H4 (cell line): Measurements from ENCODE around the gene CDC45. TPM values are rescaled to one million over a fixed set of nuclear protein-coding genes. Genes with fewer than 3 reads are reported as not detected.

Experiments used
- DNase-seq: peaks from one replicate; pipeline ENCODE4 v3.0.0-alpha.2; 2015; ENCODE audit warnings: low spot score
- total RNA-seq: library from RNA; depleted of rRNA; stranded (reverse); fragments of >200 nt; shearing (Covaris generic); gene quantifications from 2 replicates; pipeline ENCODE4 v1.2.3, GENCODE V29; 2014

Gene CDC45
- total RNA-seq, 1 experiment from 2014 or later, result 49.1 TPM

DNA sequence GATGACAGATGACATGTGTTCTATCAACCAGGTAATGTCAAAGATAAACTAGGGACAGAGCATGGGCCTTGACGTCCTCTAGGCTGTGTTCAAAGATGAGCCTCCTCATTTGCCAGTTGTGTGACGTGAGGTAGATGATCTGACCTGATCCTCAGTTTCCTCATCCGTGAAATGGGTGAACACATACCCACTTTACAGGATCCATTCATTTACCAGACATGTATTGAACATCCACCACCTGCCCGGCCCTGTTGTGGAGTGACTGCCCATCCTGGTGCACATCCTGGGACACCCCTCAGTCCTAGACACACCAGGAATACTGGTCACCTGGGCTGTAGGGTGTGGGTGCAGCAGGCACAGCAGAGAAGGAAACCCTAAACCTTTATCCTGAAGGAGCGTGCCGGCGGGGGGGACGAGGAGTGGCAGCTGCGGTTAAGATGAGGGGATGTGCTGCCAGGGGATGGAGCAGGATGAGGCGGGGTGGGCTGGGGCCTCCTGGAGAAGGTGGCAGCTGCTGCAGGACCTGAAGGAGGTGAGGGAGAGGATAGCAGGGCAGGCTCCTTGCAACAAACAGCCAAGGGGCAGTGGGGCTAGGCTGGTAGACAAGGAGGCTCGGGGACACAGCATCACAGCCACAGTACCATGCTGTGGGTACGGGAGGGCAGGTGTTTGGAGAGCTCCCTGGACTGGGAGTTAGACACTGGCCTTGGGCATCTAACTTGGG is 36.1 kb downstream of the CDC45 start:
- DNase-seq, result no peak

GRCh38 chr22:19516378-19517170 is 36.9 kb downstream of the CDC45 start:
- no peak for DNase-seq

DNA sequence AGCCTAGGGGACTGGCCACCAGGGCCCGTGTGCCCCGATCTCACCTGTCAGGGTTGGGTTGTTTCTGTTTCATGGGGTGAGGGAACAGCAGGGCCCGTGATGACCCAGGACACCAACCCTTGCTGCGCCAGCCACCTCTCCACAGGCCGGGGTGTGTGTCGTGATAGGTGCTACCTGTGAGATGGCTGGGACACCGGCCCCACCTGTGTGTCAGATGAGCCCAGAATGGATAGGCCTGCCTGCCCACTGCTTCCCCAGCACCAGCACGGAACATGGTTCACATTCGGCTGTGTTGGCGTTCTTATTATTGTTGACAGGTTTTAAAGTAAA is 37.4 kb downstream of the CDC45 start:
- no peak for DNase-seq

GRCh38 chr22:19517919-19518611 is 38.3 kb downstream of the CDC45 start:
- DNase-seq, result no peak

DNA sequence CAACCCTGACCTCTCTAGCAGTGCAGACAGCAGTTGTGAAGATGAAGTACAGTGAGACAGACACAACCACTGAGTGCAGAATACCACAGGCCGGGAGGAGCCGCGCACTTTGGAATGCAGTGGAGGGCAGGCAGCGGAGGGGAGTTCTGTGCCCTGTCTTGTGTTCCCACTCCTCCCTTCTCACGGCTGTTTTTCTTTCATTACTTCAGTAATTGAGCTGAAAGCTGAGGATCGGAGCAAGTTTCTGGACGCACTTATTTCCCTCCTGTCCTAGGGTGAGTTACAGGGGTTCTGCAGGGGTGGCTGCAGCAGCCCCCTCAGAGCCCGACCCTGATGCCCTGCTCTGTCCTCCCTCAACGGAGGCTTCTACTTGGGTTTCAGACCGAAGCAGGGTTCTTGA is 38.9 kb downstream of the CDC45 start:
- no peak for DNase-seq

GRCh38 chr22:19519041-19519926 is 39.6 kb downstream of the CDC45 start:
- no peak for DNase-seq

- DNase-seq, result no peak
These were observed 40.3 kb downstream of the CDC45 start for GRCh38 chr22:19520007-19520406.

DNA sequence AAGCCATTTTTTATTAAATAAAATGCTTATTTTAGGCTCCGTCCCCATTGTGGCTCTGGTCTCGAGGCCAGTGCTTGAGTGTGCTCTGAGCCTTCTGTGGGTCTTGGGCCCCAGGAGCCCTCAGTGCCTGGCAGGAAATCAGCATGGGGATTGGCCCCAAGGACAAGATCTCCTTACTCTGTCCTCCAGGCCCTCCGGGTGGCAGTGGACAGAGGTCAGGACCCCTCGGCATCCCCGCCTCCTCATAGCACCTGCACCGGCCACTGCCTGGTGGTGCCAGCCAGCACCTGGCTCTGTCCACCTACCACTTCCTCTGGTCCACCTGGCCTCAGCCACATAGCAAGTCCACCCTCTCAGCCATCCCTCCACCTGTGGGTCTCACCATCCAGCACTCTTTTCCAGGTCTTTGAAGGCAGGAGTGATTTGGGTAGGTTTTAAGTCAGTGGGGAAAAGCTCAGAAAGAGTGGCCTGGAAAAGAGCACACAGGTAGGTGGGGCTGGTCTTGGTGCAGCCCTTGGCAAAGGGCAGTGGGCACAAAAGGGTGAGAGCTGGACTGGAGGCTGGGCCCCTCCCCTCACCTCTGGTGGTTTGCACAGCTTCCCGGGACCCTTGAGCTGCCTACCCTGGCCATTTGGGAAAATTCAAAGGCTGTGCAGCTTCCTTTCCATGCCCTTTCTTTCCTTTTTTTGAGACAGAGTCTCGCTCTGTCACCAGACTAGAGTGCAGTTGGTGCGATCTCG is 41.0 kb downstream of the CDC45 start:
- no peak for DNase-seq

- no peak for DNase-seq
These were observed 42.6 kb downstream of the CDC45 start for GRCh38 chr22:19522190-19522880.

DNA sequence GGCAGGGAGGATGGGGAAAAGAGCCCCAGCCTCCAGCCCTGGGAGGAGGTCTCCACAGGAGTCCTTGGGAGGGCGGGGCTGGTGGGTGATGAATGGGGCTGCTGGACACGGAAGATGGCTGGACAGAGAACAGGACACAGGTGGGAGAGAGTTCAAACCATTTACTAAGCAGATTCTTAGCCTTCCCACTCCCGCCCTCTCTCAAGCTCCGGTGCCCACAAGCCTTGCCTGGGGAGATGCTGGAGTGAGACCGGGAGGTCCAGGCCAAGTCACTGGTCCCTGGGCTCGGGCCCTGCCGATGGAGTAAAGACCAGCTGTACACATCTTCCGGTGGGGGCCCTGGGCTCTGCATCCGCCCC is 43.1 kb downstream of the CDC45 start:
- no peak for DNase-seq

DNA sequence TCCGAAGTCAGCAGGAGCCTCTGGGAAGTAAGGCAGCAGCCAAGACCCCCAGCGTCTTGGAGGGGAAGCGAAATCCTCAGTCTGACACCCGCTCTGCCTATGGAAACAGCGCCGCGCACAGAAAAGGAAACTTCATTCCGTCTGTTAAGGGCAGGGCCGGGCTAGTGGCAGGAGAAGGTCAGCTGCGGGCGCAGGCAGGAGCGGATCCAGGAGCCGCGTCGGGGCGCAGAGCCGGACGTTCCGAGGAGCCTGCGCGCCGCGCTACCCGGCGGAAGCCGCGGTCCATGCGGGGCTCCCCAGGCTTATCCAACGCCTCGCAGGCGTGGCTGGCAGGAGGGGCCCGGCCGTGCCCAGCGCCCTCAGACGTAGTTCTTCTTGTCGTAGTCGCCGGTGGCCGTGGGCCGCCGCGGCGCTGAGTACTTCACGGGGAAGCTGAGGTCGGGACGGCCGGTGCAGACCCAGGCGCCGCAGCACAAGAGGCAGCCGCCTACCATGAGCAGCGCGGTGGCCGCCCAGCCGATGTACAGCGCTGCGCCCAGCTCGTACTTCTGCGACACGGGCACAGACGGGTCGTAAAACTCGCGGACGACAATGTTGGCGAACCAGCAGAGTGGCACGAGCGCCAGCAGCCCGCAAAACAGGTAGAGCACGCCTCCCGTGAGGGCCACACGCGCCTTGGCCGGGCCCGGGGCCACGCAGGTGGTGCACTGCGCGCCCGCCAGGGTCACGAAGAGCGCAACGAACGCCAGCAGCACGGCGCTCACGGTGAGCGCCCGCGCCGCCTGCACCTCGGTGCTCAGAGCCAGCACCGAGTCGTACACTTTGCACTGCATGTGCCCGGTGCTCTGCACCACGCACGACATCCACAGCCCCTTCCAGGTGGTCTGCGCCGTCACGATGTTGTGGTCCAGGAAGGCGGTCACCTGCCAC is 43.8 kb downstream of the CDC45 start:
- no peak for DNase-seq

GRCh38 chr22:19524170-19525115 is 44.7 kb downstream of the CDC45 start, which contains the start of gene CLDN5:
CLDN5 (minus strand) TSS chr22:19524410; CDS start chr22:19524255, 155 bp downstream.
- no peak for DNase-seq

- DNase-seq, result no peak
These were observed 45.5 kb downstream of the CDC45 start for GRCh38 chr22:19525116-19525660.

- no peak for DNase-seq
These were observed 45.9 kb downstream of the CDC45 start for GRCh38 chr22:19525666-19526065.

DNA sequence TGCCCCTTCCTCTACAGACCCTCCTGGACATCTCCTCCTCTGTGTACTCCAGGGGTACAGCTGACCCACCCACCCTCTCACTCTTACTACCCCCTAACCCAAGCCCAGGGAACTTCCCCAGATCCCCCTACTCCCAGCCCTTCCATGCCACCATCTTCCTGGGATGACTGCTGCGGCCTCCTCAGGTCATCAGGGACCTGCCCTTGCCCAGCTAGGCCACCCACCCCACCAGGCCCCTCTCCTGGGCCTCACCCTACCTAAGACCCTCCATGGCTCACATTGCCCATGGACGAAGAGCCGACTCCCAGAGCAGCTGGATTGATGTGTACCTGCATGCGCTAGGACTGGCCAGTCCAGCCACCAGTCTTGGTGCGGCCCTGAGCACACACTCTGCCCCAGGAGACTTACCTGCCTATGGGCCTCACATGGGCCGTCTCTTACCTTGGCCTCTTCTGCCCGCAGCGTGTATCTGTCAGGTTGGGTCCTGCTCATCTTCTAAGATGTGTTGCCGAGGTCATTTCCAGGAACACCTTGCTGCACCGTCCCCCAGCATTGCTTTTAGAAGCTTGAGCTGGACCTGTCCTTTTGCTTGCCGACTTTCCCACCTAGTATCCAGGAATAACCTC is 46.5 kb downstream of the CDC45 start:
- no peak for DNase-seq

- no peak for DNase-seq
These were observed 47.0 kb downstream of the CDC45 start for GRCh38 chr22:19526702-19527111.

DNA sequence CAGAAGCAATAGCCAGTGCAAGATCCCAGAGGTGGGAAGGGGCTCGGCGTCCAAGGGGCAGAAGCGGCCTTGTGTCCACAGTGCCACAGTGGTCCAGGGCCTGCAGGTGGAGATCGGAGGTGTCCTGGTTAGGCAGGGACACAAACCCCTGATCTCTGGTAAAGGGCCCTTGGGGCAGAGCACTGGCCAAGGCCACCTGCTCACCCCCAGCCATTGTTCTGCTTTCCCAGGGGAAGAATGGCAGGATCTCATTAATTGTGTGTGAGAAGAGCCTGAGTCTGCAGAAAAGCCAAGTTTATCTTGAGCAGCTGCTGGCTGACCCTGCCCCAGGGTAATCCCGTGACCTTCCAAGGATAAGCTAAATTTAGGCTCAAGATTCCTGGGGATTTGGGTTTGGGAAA is 47.6 kb downstream of the CDC45 start:
- no peak for DNase-seq
